Right atrium auricular region (tissue), 2 donors: ENCODE results near the gene CDS1. TPM values are rescaled to one million over a fixed set of nuclear protein-coding genes. Genes with fewer than 3 reads are reported as not detected.

Experiments
- DNase-seq: peaks from one replicate; pipeline ENCODE4 v3.0.0-alpha.2; 2019; ENCODE audit warnings: low spot score
- H3K27ac ChIP-seq, 2 donors: fragments of 200-600 bp; sonication (generic); 1 replicate in 1 of 2; 2 replicates in 1 of 2; pipeline ENCODE4 v1.5.1; 2016 to 2019
- H3K27me3 ChIP-seq, 2 donors: fragments of 200-600 bp; sonication (generic); one replicate each; pipeline versions ENCODE4 v1.5.1 to v1.6.0; 2017 to 2019
- H3K36me3 ChIP-seq: fragments of 200-600 bp; sonication (generic); one replicate; pipeline ENCODE4 v1.5.1; 2016
- H3K4me1 ChIP-seq, 2 donors: fragments of 200-600 bp; sonication (generic); one replicate each; pipeline versions ENCODE4 v1.5.1 to v1.6.0; 2017 to 2019
- H3K4me3 ChIP-seq, 2 donors: fragments of 200-600 bp; sonication (generic); 1 replicate in 1 of 2; 2 replicates in 1 of 2; pipeline ENCODE4 v1.5.1; 2017 to 2019; ENCODE audit warnings: mild to moderate bottlenecking in 1 of 2, moderate library complexity in 1 of 2
- H3K9me3 ChIP-seq, 2 donors: fragments of 200-600 bp; sonication (generic); one replicate each; pipeline ENCODE4 v1.5.1; 2019
- CTCF ChIP-seq, 2 donors: fragments of 200-600 bp; sonication (generic); IDR thresholded peaks; one replicate each; pipeline ENCODE4 v1.5.1; 2019; ENCODE audit warnings: antibody characterized with exemption in 2 of 2
- total RNA-seq, 2 donors: library from RNA; depleted of rRNA; stranded (reverse); fragments of >200 nt; gene quantifications; one replicate each; pipeline ENCODE4 v1.1.0, GENCODE V29; 2016

CDS1 gene
- total RNA-seq, 2 donors from 2014 or later, result 0.30 to 0.98 TPM

- no peaks in the 10 kb centered on the region for H3K36me3 ChIP-seq
- H3K4me1 ChIP-seq, result peaks cover 0 to 19% of the 10 kb centered on the region in 2 donors
- peaks cover 0 to 13% of the 10 kb centered on the region in 2 donors for H3K9me3 ChIP-seq
- H3K27me3 ChIP-seq, result no peaks in the 10 kb centered on the region
- H3K4me3 ChIP-seq, result no peak overlapping the region
- TF ChIP-seq CTCF (IDR thresholded peaks at IDR 0.05), result no peak
- no peak for DNase-seq
- H3K27ac ChIP-seq, result no peak overlapping the region
Observed at GRCh38 chr4:84585251-84585650, 2.3 kb downstream of the CDS1 start.

GRCh38 chr4:84594724-84595123 is 11.8 kb downstream of the CDS1 start:
- TF ChIP-seq CTCF (IDR thresholded peaks at IDR 0.05), result no peak
- no peak for DNase-seq
- Histone ChIP-seq H3K4me3 (no peak overlapping the region), H3K4me1 (no peaks in the 10 kb centered on the region), H3K9me3 (no peaks in the 10 kb centered on the region), H3K27me3 (no peaks in the 10 kb centered on the region), H3K36me3 (no peaks in the 10 kb centered on the region), H3K27ac (no peak overlapping the region)

GRCh38 chr4:84596826-84597225 is 13.9 kb downstream of the CDS1 start:
- Histone ChIP-seq H3K4me3 (no peak overlapping the region), H3K4me1 (no peaks in the 10 kb centered on the region), H3K27ac (no peak overlapping the region), H3K27me3 (no peaks in the 10 kb centered on the region), H3K9me3 (no peaks in the 10 kb centered on the region), H3K36me3 (no peaks in the 10 kb centered on the region)
- no peak for DNase-seq
- no peak for TF ChIP-seq CTCF (IDR thresholded peaks at IDR 0.05)

- TF ChIP-seq CTCF (IDR thresholded peaks at IDR 0.05), result no peak
- Histone ChIP-seq H3K27me3 (no peaks in the 10 kb centered on the region), H3K36me3 (no peaks in the 10 kb centered on the region)
Observed at GRCh38 chr4:84597450-84597849, 14.5 kb downstream of the CDS1 start.

GRCh38 chr4:84606645-84607044 is 23.7 kb downstream of the CDS1 start:
- H3K27ac ChIP-seq, result no peak overlapping the region
- H3K4me1 ChIP-seq, result no peaks in the 10 kb centered on the region
- no peaks in the 10 kb centered on the region for H3K36me3 ChIP-seq
- H3K9me3 ChIP-seq, result no peaks in the 10 kb centered on the region
- H3K4me3 ChIP-seq, result no peak overlapping the region
- no peak for TF ChIP-seq CTCF (IDR thresholded peaks at IDR 0.05)
- no peak for DNase-seq
- no peaks in the 10 kb centered on the region for H3K27me3 ChIP-seq

More at GRCh38 chr4:84597450-84597849, 14.5 kb downstream of the CDS1 start:
- Histone ChIP-seq H3K4me3 (no peak overlapping the region), H3K4me1 (no peaks in the 10 kb centered on the region), H3K27ac (no peak overlapping the region), H3K9me3 (no peaks in the 10 kb centered on the region)
- DNase-seq, result no peak

- no peaks in the 10 kb centered on the region for H3K27me3 ChIP-seq
- no peaks in the 10 kb centered on the region for H3K9me3 ChIP-seq
- no peak for DNase-seq
- H3K4me1 ChIP-seq, result no peaks in the 10 kb centered on the region
- no peak overlapping the region for H3K4me3 ChIP-seq
- TF ChIP-seq CTCF (IDR thresholded peaks at IDR 0.05), result no peak
- H3K27ac ChIP-seq, result no peak overlapping the region
- H3K36me3 ChIP-seq, result no peaks in the 10 kb centered on the region
Observed at GRCh38 chr4:84611531-84611930, 28.6 kb downstream of the CDS1 start.
